Measurements from ENCODE around the gene SLC16A7. TPM values are rescaled to one million over a fixed set of nuclear protein-coding genes. Genes with fewer than 3 reads are reported as not detected.

The SLC16A7 gene
- total RNA-seq, 1 donor from 2014 or later: 32.6 TPM

GRCh38 chr12:59710004-59710628, 114.3 kb downstream of the SLC16A7 start:
- no peak for DNase-seq (ENCODE audit: extremely low spot score, unreplicated experiment)
- Mint-ChIP-seq H3K27me3 (ENCODE audit: unreplicated experiment) (no peaks in the 10 kb centered on the region), H3K4me3 (ENCODE audit: unreplicated experiment) (no peak overlapping the region), H3K9me3 (ENCODE audit: unreplicated experiment) (no peaks in the 10 kb centered on the region), H3K4me1 (ENCODE audit: unreplicated experiment) (peaks cover 6% of the 10 kb centered on the region), H3K27ac (ENCODE audit: unreplicated experiment) (no peak overlapping the region), H3K36me3 (ENCODE audit: unreplicated experiment) (peaks cover 5% of the 10 kb centered on the region)
- no peak for TF ChIP-seq CTCF (IDR thresholded peaks at IDR 0.05)

GRCh38 chr12:59710964-59711363, 115.1 kb downstream of the SLC16A7 start:
- peaks cover 6% of the 10 kb centered on the region for H3K4me1 Mint-ChIP-seq (ENCODE audit: unreplicated experiment)
- TF ChIP-seq CTCF (IDR thresholded peaks at IDR 0.05): no peak
- H3K27me3 Mint-ChIP-seq (ENCODE audit: unreplicated experiment): no peaks in the 10 kb centered on the region
- H3K27ac Mint-ChIP-seq (ENCODE audit: unreplicated experiment): no peak overlapping the region
- no peaks in the 10 kb centered on the region for H3K9me3 Mint-ChIP-seq (ENCODE audit: unreplicated experiment)
- H3K4me3 Mint-ChIP-seq (ENCODE audit: unreplicated experiment): no peak overlapping the region
- DNase-seq (ENCODE audit: extremely low spot score, unreplicated experiment): no peak
- peaks cover 3% of the 10 kb centered on the region for H3K36me3 Mint-ChIP-seq (ENCODE audit: unreplicated experiment)

GRCh38 chr12:59715434-59715833, 119.6 kb downstream of the SLC16A7 start:
- H3K4me3 Mint-ChIP-seq (ENCODE audit: unreplicated experiment): no peak overlapping the region
- DNase-seq (ENCODE audit: extremely low spot score, unreplicated experiment): no peak
- H3K9me3 Mint-ChIP-seq (ENCODE audit: unreplicated experiment): no peaks in the 10 kb centered on the region
- no peaks in the 10 kb centered on the region for H3K36me3 Mint-ChIP-seq (ENCODE audit: unreplicated experiment)
- H3K27me3 Mint-ChIP-seq (ENCODE audit: unreplicated experiment): no peaks in the 10 kb centered on the region
- no peak for TF ChIP-seq CTCF (IDR thresholded peaks at IDR 0.05)
- H3K27ac Mint-ChIP-seq (ENCODE audit: unreplicated experiment): no peak overlapping the region
- peaks cover 18% of the 10 kb centered on the region for H3K4me1 Mint-ChIP-seq (ENCODE audit: unreplicated experiment)

GRCh38 chr12:59716043-59716442, 120.2 kb downstream of the SLC16A7 start:
- Mint-ChIP-seq H3K27ac (ENCODE audit: unreplicated experiment) (no peak overlapping the region), H3K27me3 (ENCODE audit: unreplicated experiment) (no peaks in the 10 kb centered on the region), H3K9me3 (ENCODE audit: unreplicated experiment) (no peaks in the 10 kb centered on the region), H3K4me1 (ENCODE audit: unreplicated experiment) (peaks cover 12% of the 10 kb centered on the region), H3K4me3 (ENCODE audit: unreplicated experiment) (no peak overlapping the region), H3K36me3 (ENCODE audit: unreplicated experiment) (no peaks in the 10 kb centered on the region)
- no peak for TF ChIP-seq CTCF (IDR thresholded peaks at IDR 0.05)
- no peak for DNase-seq (ENCODE audit: extremely low spot score, unreplicated experiment)

- no peaks in the 10 kb centered on the region for H3K9me3 Mint-ChIP-seq (ENCODE audit: unreplicated experiment)
- H3K27me3 Mint-ChIP-seq (ENCODE audit: unreplicated experiment): no peaks in the 10 kb centered on the region
- peaks cover 12% of the 10 kb centered on the region for H3K4me1 Mint-ChIP-seq (ENCODE audit: unreplicated experiment)
- DNase-seq (ENCODE audit: extremely low spot score, unreplicated experiment): no peak
- H3K36me3 Mint-ChIP-seq (ENCODE audit: unreplicated experiment): no peaks in the 10 kb centered on the region
- no peak for TF ChIP-seq CTCF (IDR thresholded peaks at IDR 0.05)
- no peak overlapping the region for H3K4me3 Mint-ChIP-seq (ENCODE audit: unreplicated experiment)
- H3K27ac Mint-ChIP-seq (ENCODE audit: unreplicated experiment): no peak overlapping the region
Measured at GRCh38 chr12:59717436-59717835, 121.6 kb downstream of the SLC16A7 start.
